DOHH2 (cell line): ENCODE results near the gene PLAAT4.

Experiments used
- EZH2phosphoT487 ChIP-seq: fragments of 200-600 bp; sonication (generic); IDR thresholded peaks from 2 replicates; pipeline ENCODE4 v1.6.1; 2017; ENCODE audit warnings: borderline replicate concordance, mild to moderate bottlenecking, antibody characterized with exemption, low read length, moderate library complexity, mixed read lengths
- TF ChIP-seq, protein P1 (sequence below): fragments of 200-600 bp; sonication (generic); IDR thresholded peaks from one replicate; pipeline ENCODE4 v1.5.1; 2014; ENCODE audit warnings: antibody characterized with exemption, mild to moderate bottlenecking, low read depth, low read length; ENCODE audit not compliant: poor library complexity, severe bottlenecking

DNA sequence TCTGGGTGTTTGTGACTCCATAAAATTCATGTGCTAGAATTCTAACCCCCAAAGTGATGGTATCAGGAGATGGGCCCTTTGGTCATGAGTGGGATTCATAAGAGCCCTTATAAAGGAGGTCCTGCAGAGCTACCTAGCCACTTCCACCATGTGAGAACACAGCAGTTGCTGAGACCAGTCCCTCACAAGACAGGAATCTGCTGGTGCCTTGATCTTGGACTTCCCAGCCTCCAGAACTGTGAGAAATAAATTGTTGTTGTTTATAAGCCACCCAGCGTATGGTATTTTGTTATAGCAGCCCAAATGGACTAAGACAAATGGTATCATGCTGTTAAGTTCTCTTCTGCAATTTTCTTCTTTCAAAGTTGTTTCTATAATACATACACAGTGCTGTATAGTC is 44.2 kb upstream of the PLAAT4 start:
- no peak for TF ChIP-seq EZH2phosphoT487
- TF ChIP-seq, protein P1, sequence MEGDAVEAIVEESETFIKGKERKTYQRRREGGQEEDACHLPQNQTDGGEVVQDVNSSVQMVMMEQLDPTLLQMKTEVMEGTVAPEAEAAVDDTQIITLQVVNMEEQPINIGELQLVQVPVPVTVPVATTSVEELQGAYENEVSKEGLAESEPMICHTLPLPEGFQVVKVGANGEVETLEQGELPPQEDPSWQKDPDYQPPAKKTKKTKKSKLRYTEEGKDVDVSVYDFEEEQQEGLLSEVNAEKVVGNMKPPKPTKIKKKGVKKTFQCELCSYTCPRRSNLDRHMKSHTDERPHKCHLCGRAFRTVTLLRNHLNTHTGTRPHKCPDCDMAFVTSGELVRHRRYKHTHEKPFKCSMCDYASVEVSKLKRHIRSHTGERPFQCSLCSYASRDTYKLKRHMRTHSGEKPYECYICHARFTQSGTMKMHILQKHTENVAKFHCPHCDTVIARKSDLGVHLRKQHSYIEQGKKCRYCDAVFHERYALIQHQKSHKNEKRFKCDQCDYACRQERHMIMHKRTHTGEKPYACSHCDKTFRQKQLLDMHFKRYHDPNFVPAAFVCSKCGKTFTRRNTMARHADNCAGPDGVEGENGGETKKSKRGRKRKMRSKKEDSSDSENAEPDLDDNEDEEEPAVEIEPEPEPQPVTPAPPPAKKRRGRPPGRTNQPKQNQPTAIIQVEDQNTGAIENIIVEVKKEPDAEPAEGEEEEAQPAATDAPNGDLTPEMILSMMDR, result no peak
